GM21528 (cell line): Measurements from ENCODE around the gene FBXO34.
"Not testable (repeated sequence)": the region's sequence is repeated elsewhere in the genome, so short reads cannot be mapped to it uniquely, and the experiment has no call there.

Experiments
- ATAC-seq: cut with Tn5 transposase; IDR thresholded peaks from one replicate; pipeline ENCODE4 v1.9.1; 2021; ENCODE audit warnings: mild to moderate bottlenecking, moderate library complexity; ENCODE audit not compliant: unreplicated experiment, low FRiP score

FBXO34 gene

GRCh38 chr14:55340482-55340881, 69.3 kb downstream of the FBXO34 start:
- no peak for ATAC-seq

DNA sequence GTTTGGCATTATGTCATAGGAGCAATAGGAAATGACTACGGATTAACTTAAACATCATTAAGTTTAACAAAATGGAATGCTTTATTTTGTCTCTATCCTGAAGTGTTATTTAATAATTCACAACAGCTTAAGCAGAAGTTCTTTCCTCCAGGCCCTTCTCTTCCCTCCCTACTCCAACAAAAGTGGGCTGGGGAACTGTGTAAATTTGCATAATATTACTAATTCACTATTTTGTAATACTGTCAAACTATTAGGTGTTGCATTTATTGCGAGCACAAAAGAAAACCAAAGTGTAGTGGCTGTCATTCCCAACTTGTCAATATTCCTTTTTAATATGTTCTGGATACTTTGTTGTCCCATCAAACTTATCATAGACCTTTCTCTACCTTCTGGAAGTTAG, 70.6 kb downstream of the FBXO34 start:
- ATAC-seq: no peak

DNA sequence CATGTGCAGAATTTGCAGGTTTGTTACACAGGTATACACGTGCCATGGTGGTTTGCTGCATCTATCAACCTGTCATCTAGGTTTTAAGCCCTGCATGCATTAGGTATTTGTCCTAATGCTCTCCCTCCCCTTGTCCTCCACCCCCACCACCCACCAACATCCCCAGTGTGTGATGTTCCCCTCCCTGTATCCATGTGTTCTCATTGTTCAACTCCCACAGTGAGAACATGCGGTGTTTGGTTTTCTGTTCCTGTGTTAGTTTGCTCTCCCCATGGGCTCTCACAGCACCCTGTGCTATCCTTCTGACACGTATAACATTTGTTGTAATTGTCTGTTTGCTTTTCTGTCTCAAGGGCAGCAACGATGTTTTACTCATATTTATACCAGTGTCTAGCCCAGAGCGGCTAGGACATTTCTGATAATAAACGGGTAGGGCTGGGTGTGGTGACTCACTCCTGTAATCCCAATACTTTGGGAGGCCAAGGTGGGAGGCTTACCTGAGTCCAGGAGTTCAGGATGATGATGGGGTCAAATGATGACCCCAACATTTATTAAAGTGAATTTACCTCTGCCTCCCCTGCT, 73.5 kb downstream of the FBXO34 start:
- not testable (repeated sequence) for ATAC-seq

GRCh38 chr14:55347040-55347439, 75.8 kb downstream of the FBXO34 start:
- no peak for ATAC-seq

GRCh38 chr14:55347748-55348147, 76.5 kb downstream of the FBXO34 start:
- ATAC-seq: no peak

- ATAC-seq: no peak
Observed at GRCh38 chr14:55348766-55349453, 77.7 kb downstream of the FBXO34 start.

- ATAC-seq: no peak
Observed at GRCh38 chr14:55349565-55349964, 78.3 kb downstream of the FBXO34 start.

DNA sequence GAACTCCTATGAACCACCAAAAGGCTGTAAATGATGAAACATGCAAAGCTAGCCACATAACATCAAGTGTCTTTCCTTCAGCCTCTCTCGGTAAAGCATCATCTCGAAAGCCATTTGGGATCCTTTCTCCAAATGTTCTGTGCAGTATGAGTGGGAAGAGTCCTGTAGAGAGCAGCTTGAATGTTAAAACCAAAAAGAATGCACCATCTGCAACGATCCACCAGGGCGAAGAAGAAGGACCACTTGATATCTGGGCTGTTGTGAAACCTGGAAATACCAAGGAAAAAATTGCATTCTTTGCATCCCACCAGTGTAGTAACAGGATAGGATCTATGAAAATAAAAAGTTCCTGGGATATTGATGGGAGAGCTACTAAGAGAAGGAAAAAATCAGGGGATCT, 79.2 kb downstream of the FBXO34 start:
- no peak for ATAC-seq

DNA sequence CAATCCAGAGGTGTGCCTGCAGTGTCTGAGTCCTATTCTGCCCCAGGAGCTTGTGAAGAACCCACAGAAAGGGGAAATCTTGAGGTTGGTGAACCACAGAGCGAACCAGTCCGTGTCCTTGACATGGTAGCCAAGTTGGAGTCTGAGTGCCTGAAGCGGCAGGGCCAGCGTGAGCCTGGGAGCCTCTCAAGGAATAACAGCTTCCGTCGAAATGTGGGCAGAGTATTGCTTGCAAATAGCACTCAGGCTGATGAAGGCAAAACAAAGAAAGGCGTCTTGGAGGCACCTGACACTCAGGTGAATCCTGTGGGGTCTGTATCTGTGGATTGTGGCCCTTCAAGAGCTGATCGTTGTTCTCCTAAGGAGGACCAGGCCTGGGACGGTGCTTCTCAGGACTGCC, 79.9 kb downstream of the FBXO34 start:
- ATAC-seq: no peak

- no peak for ATAC-seq
Observed at GRCh38 chr14:55352201-55352600, 81.0 kb downstream of the FBXO34 start.

- no peak for ATAC-seq
Observed at GRCh38 chr14:55353686-55354467, 82.7 kb downstream of the FBXO34 start.

- ATAC-seq: no peak
Observed at GRCh38 chr14:55354500-55354899, 83.3 kb downstream of the FBXO34 start.

DNA sequence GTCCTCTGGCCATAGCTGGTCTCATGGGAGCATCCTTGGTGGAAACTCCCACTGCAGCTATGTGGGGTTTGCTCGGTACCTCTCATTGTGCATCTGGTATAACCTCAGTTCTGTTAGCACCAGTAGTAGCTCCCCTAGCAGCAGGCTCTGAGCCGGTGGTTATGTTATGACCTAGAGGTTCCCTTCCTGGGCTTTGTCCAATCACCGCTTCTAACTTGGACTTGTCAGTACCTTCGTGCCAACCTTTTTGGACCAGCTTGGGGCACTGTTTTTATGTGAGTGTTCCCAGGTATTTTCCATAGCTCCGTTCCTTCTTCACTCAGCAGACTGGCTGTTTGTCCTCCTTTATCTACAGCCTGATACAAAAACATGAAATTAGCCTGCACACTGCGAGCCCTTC, 84.7 kb downstream of the FBXO34 start:
- no peak for ATAC-seq

GRCh38 chr14:55356913-55357312, 85.7 kb downstream of the FBXO34 start:
- no peak for ATAC-seq

DNA sequence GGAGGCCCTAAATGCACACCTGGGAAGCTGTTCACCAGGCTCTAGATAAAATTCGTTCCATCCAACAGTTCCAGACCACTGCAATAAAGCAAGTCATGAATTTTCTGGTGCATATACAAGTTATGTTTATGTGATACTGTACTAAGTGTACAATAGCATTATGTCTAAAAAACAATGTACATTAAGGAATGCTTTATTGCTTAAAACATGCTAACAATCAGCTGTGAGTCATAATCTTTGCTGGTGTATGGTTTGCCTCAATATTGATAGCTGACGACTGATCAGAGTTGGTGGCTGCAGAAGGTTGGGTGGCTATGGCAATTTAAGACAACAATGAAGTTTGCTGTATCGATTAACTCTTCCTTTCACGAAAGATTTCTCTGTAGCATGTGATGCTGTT, 88.1 kb downstream of the FBXO34 start:
- no peak for ATAC-seq

DNA sequence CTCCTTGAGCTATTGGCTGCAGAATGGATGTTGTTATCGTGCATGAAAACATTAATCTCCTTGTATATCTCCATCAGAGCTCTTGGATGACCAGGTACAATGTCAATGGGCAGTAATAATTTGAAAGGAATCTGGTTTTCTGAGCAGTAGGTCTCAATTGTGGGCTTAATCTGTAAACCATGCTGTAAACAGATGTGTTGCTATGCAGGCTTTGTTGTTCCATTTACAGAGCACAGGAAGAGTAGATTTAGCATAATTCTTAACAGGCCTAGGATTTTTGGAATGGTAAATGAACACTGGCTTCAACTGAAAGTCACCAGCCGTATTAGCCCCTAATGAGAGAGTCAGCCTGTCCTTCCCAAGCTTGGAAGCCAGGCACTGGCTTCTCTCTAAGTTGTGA, 90.0 kb downstream of the FBXO34 start:
- no peak for ATAC-seq

DNA sequence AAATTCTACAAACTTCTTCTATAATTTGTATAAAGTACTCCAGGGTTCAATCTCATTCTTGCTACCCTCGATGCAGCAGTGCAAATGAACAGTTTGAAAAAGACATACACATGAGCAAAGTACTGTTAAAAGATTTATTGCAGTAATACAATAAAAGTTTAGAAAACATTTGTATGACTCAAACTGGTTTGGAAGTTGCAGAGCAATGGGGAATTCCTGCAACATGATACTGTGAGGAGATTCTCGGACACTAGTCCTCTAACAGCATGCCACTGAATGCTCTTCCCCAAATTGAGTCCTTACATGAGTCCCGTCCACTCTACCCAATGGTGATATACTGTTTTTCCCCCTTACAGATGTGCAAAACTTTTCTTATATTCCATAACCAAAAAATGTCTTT, 95.0 kb downstream of the FBXO34 start:
- no peak for ATAC-seq

DNA sequence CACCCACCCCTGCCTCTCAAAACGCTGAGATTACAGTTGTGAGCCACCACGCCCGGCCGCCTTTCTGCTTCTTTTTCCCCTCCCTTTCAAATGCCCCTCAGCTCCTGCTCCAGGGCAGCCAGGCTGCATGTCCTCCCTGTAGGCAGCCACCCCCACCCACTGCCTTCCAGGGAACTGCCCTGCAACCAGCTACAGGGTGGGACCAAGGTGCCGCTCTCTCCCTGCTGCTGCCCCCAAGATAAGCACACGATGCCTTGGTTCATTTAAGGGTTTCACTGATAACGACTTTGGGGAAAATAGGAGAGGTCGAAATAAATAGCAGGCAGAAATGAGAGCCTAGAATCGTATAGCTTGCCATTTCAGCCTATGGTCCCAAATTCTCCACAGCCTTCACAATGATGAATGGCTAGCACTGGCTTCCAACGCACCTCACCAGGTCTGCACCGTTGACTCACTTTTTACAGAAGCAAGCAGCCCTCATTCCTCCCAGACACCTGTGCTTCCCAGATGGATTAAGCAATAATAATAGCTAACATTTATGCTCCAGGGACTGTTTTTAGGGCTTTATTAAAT, 99.7 kb downstream of the FBXO34 start:
- no peak for ATAC-seq

DNA sequence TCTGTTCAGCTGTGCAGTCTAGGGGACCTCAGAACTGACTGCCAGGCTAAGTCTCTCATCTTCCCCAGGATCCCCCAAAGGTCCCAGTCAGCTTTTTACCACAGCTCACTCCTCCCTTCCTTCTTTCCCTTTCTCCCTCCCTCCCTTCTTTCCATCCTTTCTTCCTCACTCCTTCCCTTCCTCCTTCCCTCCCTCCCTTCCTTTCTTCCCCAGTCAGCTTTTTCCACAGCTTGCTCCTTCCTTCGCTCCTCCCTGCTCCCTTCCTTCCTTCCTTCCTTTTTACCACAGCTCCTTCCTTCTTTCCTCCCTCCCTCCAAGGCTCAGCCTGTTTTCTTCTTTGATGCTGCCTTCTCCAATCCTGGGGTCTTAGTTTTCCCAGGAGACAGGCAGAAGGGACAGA, 101.2 kb downstream of the FBXO34 start:
- ATAC-seq: no peak

DNA sequence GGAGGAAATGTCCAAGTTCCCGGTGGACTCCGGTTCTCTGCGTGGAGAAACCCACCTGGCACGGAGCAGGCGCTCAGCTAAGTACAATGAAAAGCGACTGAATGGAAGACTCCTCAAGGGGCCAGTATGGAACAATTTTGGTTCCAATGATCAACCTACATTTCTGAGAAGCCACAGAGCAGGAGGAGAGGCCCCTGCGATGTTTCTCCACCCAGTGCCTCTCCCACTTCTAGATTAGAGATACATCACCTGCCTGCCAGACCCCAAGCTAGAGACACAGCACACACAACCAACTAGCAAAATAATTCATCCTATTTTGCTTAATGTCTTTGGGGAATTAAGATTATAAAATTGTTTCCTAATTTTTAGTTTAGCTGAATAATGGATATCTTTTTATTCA, 101.6 kb downstream of the FBXO34 start:
- no peak for ATAC-seq
